ENCODE results near the gene RGS6.

DNA sequence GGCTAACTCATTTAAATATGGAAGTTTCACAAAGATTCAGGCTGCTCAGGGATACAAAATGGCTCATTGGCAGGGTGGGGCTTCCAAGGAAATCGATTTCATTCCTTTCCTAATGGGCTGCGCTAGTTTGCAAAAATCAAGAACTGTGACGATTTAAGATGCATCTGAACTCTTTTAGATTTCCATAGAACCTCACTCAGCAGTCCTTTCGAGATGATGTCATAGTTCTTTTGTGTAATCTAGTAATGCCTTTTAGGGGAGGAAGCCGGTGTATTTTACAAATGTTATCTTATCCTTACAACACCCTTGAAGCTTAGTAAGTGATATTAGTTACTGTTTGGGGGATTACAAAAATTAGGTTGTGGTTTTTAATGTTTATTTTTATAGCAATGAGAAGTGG is 239.8 kb downstream of the RGS6 start:
- TF ChIP-seq JUND (IDR thresholded peaks at IDR 0.05) (no peak), EGR1 (IDR thresholded peaks at IDR 0.05; ENCODE audit: low read depth in 2 of 2) (no peak)
- TF ChIP-seq, protein P1, sequence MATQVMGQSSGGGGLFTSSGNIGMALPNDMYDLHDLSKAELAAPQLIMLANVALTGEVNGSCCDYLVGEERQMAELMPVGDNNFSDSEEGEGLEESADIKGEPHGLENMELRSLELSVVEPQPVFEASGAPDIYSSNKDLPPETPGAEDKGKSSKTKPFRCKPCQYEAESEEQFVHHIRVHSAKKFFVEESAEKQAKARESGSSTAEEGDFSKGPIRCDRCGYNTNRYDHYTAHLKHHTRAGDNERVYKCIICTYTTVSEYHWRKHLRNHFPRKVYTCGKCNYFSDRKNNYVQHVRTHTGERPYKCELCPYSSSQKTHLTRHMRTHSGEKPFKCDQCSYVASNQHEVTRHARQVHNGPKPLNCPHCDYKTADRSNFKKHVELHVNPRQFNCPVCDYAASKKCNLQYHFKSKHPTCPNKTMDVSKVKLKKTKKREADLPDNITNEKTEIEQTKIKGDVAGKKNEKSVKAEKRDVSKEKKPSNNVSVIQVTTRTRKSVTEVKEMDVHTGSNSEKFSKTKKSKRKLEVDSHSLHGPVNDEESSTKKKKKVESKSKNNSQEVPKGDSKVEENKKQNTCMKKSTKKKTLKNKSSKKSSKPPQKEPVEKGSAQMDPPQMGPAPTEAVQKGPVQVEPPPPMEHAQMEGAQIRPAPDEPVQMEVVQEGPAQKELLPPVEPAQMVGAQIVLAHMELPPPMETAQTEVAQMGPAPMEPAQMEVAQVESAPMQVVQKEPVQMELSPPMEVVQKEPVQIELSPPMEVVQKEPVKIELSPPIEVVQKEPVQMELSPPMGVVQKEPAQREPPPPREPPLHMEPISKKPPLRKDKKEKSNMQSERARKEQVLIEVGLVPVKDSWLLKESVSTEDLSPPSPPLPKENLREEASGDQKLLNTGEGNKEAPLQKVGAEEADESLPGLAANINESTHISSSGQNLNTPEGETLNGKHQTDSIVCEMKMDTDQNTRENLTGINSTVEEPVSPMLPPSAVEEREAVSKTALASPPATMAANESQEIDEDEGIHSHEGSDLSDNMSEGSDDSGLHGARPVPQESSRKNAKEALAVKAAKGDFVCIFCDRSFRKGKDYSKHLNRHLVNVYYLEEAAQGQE (IDR thresholded peaks at IDR 0.05): no peak
- TF ChIP-seq, protein P2, sequence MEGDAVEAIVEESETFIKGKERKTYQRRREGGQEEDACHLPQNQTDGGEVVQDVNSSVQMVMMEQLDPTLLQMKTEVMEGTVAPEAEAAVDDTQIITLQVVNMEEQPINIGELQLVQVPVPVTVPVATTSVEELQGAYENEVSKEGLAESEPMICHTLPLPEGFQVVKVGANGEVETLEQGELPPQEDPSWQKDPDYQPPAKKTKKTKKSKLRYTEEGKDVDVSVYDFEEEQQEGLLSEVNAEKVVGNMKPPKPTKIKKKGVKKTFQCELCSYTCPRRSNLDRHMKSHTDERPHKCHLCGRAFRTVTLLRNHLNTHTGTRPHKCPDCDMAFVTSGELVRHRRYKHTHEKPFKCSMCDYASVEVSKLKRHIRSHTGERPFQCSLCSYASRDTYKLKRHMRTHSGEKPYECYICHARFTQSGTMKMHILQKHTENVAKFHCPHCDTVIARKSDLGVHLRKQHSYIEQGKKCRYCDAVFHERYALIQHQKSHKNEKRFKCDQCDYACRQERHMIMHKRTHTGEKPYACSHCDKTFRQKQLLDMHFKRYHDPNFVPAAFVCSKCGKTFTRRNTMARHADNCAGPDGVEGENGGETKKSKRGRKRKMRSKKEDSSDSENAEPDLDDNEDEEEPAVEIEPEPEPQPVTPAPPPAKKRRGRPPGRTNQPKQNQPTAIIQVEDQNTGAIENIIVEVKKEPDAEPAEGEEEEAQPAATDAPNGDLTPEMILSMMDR (IDR thresholded peaks at IDR 0.05; ENCODE audit: low read depth, low read length, missing input control): no peak
- TF ChIP-seq, protein P3, sequence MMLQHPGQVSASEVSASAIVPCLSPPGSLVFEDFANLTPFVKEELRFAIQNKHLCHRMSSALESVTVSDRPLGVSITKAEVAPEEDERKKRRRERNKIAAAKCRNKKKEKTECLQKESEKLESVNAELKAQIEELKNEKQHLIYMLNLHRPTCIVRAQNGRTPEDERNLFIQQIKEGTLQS (IDR thresholded peaks at IDR 0.05): no peak
